Measurements from ENCODE around the gene NIPSNAP2.
"Not testable (repeated sequence)": the region's sequence is repeated elsewhere in the genome, so short reads cannot be mapped to it uniquely, and the experiment has no call there.

The NIPSNAP2 gene

DNA sequence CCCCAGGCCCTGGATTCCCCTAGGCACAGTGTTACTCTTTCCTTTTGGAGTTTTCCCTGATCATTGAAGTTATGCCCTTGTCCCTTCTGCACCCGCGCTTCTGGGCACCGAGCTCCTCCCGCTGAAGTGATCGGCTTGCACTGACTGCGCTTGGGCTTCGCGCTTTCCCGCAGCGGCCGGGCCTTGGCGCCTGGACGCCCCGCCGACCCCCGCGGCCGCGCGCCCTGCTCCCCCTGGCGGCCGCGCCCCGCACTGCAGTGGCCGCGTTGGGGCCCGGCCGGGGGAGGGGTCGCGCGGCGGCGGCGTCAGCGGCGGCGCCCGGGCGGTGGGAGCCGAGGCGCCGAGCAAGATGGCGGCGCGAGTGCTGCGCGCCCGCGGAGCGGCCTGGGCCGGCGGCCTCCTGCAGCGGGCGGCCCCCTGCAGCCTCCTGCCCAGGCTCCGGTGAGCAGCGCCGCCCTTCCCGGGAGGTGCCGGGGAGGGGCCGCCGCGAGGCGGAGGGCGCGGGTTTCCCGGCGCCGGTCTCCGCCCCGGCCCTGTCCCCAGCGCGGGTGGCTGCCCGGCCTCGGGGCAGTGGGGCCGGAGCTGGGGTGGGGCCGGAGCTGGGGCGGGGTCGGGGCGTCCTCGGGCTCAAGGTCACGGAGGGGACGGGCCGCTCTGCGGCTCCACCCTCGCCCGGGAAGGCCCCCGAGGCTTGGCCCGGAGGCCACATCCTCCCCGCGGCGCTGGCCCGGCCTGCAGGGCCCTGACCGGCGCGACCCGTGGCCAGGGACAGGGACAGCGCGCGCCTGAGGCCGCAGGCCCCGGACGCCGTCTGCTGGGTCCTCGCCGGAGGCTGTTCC lies at the start of gene NIPSNAP2:
Gene NIPSNAP2 (plus strand): TSS at position 325 of the 839 bp plus-strand sequence. CDS start 25 bp downstream, at position 350.
- no peak for FAIRE-seq

DNA sequence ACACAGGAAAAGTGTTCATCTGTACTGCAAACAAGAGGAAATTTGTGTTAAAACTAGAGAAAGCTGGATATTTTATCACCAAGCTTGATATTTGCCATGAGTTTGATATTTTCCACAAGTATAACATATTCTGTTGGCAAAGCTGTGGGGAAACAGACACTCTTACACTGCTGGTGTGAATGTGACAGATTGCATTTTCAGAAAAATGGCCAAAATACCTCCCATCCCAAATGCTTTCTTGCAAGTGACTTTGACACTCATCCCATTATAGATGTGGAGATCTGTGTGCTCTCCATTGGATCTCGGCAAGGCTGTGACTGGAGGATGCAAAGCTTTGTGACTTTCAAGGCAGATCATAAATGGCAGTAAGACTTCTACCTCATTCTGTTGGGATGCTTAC lies 46.6 kb upstream of the NIPSNAP2 start:
- FAIRE-seq = no peak

DNA sequence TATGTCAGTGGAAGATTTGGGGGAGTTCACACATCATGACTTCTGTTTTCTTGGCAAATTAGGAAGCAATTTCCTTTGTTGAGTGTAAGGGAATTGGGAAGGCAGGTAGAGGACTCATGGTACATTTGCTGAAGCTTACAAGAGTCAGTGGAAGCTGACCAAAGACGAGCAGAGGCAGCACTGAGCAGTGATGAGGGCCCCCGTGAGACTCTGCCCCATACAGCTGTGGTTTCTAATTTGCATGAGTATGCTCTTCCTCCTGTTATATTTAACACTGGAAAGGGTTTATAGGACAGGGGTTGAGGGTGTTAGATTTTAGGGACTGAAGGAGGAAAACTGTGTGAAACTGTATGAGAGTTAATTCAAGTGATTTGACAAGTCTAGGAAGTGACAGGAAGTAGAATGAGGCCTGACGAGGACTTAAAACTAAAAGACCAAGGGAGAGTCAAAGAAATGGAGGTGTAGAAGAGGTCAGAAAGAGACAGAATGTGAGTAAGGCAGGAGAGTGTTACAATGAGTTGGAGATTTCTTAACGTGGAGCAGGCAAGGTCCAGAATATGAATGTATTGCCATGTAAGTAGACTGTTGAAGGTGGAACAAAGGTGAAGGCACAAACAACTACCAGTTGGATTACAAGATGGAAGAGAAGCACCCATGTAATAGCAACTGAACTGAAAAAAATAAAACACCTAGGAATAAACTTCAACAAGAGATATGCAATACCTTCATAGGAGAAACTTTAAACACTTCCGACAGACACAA lies 36.2 kb upstream of the NIPSNAP2 start:
- FAIRE-seq = no peak

DNA sequence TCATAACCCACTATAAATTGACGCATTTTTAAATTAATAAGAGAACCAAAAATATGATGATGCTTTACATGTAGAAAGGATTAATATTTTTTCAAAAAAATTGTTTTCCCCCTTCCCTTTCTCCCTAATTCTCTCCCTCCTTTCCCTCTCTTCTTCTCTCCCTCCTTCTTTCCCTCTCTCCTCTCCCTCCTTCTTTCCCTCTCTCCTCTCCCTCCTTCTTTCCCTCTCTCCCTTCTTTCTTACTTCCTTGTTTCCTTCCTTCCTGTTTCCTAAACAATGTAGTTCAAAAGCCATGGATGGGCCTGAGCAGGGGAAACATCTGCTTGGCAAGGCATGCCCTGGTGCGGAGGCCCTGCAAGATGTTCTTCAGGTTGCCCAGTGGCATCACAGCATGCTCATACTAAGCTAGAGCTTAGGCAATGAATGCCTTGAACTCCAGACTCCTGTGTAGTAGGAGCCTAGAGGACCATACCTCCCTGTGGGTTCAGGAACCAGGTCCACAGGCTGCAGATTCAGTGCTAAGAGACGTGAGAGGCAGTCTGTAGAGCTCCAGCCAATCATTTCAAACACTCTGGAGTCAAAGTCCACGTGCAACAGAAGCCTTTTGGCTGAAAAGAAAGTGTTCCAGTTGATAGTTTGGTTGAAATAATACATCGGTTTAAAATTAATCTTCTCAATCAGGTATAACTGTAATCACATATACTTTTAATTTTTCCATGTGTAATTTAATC lies 32.8 kb upstream of the NIPSNAP2 start:
- FAIRE-seq = no peak

DNA sequence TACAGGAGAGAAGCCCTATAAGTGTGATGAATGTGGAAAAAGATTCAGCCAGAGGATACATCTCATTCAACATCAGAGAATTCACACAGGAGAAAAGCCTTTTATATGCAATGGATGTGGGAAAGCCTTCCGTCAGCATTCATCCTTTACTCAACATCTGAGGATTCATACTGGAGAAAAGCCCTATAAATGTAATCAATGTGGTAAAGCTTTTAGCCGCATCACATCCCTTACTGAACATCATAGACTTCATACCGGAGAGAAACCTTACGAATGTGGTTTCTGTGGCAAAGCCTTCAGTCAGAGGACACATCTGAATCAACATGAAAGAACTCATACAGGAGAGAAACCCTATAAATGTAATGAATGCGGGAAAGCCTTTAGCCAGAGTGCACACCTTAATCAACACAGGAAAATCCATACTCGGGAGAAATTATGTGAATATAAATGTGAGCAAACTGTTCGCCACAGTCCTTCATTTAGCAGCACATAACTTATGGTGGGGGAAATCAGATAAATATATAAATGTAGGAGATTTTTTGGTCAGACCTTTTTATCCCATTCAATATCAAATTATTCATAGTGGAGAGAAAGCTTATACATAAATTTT lies 24.8 kb upstream of the NIPSNAP2 start:
- FAIRE-seq = no peak

DNA sequence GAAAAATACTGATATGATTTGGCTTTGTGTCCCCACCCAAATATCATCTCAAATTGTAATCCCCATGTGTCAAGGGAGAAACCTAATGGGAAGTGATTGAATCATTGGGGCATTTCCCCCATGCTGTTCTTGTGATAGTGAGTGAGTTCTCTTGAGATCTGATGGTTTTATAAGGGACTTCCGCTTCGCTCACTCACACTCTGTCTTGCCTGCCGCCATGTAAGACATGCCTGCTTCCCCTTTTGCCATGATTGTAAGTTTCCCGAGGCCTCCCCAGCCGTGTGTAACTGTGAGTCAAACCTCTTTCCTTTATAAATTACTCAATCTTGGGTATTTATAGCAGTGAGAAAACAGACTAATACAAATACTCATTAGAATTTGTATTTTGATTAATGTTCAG lies 17.8 kb upstream of the NIPSNAP2 start:
- no peak for FAIRE-seq

DNA sequence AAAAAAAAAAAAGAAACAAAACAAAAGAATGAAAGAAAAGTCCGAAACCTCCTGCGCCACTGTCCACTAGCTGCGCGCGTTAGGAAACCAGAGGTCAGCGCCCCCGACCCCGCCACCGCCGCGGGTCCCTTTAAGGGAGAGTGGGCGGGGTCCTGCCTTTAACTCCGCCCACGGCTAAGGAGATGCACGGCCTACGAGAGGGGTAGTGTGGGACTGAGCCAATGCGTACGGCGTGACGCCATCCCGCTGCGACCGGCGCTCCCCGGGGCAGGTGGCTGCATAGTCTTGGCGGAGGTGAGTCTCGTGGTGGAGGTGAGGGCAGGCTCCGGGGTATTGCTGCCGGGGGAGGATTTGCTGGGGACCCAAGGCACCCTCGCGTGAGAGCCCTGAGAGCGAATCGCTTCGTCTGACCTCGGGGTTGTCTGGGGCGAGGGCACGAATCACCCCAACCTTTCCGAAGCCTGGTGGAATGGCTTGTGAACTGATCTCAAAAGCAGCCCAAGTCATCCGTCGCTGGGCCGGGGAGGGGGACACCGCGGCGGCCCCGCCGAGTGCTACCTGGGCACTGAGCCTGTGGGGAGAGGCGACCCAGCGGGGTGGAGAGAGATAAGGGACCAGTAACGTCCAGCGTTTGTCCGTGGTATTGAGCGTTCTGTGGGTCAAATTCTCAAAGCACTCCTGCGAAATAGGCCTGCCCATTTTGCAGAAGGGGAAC lies 12.6 kb upstream of the NIPSNAP2 start, which contains the start of gene MRPS17:
Gene MRPS17 (plus strand): TSS at position 241 of the 715 bp plus-strand sequence. CDS start 1,319 bp downstream, outside the sequence.
- FAIRE-seq = no peak

DNA sequence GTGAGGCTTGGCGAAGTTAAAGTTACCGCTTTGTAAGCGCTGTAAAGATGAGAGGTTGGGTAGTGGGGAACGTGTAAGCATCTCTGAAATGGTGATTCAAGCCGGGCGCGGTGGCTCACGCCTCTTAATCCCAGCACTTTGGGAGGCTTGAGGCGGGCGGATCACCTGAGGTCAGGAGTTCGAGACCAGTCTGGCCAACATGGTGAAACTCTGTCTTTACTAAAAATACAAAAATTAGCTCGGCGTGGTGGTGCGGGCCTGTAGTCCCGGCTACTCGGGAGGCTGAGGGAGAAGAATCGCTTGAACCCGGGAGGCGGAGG lies 12.1 kb upstream of the NIPSNAP2 start:
- FAIRE-seq = not testable (repeated sequence)

DNA sequence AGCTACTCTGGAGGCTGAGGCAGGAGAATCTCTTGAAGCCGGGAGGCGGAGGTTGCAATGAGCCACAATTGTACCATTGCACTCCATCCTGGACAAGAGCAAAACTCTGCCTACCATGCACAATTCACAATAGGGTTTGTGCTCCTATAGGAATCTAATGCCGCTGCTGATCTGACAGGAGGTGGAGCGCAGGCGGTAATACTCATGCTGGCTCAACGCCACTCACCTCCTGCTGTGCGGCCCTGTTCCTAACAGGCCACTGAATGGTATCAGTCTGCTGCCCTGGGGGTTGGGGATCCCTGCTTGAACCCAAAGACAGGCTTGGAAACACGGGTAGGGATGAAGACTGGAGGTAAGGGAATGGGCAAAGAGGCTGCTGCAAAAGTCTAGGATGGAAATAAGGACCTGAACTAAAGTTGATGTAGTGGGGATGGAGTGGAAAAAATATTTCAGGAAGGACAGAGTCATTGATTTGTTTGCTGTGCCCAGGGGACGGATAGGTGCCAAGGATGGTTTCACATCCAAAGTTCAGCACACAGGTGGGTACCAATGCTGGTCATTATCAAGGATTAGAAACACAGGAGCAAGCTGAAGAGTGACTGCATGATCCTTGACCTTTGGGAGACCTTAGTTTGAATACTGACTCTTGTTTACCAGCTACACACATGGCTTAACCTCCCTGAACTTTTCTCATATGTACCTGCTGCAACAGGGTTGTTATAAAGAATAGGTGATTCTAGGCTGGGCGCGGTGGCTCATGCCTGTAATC lies 10.5 kb upstream of the NIPSNAP2 start:
- no peak for FAIRE-seq

DNA sequence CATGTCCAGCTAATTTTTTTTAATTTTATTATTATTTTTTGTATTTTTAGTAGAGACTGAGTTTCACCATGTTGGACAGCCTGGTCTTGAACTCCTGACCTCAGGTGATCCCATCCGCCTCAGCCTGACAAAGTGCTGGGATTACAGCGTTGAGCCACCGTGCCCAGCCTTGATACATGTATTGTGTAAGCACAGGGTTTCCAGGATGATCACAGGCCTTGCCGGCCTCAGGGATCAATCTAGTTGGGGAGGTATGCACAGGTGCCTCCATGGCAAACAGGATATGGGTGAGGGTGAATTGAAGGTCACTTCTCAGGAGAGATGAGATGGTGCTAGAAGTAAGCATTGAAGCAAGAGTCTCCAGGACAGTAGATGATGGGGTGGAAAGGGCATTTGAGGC lies 7.2 kb upstream of the NIPSNAP2 start:
- no peak for FAIRE-seq

DNA sequence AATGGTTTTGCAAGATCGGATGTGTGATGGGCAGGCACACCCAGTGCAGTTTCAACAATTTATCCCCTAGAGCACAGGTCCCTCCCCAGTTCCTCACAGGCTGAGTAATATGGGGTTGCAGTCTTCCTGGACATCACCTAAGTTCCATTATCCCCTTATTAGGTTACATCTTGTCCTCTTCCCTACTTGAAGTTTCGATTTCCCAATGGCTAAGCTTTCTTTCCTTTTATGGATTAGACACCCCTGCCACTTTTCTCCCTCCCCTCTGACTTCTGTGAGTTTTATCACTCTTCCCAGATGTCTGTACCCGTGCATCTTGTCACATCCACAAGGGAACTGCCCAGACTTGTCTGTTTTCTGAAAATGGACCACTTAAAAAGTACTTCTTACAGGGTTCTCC lies 2.4 kb upstream of the NIPSNAP2 start:
- no peak for FAIRE-seq

DNA sequence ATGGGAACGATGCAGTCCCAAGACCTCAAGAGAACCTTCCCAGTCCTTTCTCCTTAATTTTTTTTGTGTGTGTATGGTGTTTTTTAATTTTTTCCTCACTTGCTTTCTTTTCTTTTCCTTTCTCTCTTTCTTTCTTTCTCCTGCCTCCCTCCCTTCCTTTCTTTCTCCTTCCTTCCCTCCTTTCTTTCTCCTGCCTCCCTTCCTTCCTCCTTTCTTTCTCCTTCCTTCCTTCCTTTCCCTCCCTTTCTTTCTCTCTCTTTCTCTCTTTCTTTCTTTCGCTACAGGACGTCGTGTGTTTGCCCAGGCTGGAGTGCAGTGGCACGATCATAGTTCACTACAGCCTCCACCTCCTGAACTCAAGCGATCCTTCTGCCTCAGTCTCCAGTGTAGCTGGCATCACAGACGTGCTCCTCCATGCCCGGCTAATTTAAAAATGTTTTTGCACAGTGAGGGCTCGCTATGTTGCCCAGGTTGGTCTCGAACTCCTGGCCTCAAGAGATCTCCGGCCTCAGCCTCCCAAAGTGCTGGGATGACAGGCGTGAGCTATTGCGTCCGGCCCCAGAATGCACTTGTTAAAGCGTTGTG lies 709 bp upstream of the NIPSNAP2 start:
- FAIRE-seq = no peak

DNA sequence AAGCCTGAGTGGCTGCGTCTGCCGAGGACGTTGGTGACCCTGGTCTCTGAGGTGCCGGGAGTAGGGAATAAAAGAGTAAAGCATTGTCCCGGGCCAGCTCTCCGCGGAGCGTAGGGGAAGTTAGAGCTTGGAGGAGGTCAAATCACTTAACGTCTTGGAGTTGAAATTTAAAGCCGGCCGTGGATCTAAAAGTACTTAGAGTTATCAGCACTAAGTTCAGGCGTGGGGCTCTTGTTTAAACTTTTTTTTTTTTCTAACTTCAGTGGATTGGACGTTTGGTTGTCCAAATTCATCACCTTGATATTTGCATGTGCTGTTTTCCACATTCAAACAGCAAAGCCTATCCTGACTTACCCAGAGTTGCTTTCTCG lies 700 bp downstream of the NIPSNAP2 start:
- FAIRE-seq = no peak

DNA sequence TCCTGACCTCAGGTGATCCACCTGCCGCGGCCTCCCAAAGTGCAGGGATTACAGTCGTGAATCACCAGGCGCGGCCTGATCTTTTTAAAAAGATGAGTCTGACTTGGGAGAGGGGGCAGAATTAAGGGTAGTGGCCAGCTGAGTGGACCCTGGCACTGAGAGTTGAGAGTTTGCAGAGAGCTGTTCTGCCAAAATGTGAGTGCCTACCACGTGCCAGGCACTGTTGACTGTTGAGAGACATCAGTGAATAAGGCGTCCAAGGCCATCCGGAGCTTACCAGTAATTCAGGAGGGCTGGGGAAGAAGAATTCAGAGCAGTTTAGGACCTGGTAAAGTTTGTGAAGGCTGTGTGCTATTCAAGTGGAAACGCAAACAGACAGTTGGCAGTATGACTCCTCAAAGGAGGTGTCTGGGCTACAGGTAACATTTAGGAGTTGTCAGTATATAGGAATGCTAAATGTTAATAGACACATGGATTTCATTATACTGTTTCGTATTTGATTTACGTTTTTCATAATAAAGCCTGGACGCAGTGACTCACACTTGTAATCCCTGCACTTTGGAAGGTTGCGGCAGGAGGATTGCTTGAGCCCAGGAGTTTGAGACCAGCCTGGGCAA lies 1.5 kb downstream of the NIPSNAP2 start:
- no peak for FAIRE-seq

DNA sequence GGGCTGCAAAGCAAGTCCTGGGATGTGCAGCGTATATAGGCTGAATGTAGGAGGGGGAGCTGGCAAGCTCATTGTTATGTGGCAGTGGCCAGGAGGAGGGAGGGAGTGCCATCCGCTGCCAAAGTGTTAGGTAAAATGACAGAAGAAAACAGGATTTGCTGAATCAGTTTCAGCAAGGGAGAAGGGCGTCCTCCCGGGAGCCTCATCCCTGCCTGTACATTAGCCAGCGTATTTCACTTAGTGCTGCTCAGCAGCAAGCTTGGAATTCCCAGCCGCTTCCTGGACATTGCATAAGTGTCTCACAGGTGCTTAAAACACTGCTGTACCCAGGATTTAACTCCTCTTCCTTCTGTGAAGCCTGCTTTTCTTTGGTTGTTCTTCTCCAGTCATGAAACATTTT lies 2.5 kb downstream of the NIPSNAP2 start:
- no peak for FAIRE-seq

DNA sequence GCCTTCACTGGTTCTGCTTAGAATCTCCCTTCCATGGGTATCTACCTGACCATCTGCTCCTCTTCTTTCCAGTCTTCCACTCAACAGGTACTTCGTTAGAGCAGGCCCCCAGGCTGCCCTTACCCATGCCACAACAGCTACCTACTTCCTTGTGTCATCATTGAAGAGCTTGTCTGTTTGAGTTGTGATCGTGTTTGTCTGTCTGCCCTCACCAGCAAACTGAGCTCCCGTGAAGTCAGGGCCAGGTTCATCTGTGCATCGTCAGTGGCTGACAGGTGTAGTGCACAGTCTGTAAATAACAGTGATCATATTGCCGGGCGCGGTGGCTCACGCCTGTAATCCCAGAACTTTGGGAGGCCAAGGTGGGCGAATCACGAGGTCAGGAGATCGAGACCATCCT lies 5.0 kb downstream of the NIPSNAP2 start:
- no peak for FAIRE-seq

DNA sequence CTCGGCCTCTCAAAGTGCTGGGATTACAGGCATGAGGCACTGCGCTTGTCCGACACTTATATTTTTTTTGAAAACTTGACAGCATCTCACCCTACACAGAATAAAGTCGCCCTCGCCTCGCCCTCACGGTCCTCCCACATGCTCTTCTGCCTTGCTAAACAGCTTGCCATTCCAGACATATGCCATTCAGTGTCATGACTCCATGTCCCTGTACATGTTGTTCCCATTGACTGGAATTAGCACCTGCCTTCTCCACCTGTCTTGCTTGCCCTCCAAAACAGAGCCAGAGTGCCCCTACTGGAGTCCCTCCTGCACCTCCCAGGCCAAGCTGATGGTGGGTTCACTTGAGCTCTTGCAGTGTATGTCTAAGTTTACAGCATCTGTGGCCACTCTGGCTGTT lies 6.2 kb downstream of the NIPSNAP2 start:
- FAIRE-seq = no peak

DNA sequence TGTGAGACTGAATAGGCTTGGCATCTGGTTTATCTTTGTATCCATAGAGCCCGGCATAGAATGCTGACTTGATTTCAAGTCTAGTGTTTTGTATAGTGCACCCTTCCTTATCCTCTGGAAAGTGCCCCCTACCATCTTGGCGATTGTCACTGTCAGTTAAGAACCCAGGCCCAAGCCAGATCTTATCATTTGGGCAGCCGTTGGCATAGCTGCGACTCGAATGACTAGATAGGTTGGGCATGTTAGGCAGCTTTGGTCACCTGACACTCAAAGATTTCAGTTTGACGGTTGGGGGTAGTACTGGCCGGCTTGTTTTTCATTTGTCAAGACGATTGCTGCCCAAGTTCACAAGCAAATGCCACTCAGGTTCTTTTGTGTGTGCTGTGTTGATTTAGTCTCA lies 6.6 kb downstream of the NIPSNAP2 start:
- no peak for FAIRE-seq

DNA sequence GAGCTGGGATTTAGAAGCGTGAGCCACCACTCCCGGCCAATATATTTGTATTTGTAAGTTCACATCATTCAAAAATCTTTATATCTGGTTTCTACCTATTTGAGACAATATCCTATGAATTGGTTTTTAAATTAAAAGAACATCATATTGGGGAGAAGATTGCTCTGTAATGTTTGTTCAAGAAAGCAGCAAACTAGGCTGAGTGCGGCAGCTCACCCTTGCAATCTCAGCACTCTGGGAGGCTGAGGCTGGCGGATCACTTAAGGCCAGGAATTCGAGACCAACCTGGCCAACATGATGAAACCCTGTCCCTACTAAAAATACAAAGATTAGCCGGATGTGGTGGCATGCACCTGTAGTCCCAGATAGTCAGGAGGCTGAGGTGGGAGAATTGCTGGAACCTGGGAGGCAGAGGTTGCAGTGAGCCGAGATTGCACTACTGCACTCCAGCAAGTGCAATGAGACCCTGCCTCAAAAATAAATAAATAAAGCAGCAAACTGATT lies 9.4 kb downstream of the NIPSNAP2 start:
- no peak for FAIRE-seq

DNA sequence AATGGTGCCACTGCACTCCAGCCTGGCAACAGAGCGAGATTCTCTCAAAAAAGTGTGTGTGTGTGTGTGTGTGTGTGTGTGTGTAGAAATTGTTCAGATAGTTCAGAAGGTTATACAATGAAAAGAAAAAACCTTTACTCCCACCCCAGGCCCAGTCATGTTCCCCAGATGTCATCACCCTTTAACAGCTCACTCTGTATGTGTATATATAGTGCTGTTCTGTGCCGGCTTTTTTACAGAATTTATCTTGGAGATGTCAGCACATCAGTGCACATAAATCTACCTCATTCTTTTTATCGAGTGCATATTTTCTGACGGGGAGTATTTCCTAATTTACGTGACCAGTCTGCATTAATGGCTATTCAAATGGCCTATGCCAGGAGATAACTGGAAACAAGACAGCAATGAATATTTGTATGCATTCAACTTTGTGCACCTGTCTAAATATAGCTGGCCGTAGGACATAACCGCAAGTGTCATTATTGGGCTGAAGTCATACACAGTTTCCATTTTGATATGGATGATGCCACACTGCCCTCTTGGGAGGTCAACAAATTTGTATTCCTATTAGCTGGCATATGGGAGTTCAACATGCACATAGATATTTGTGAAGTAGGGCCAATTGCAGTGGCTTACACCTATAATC lies 11.7 kb downstream of the NIPSNAP2 start:
- FAIRE-seq = no peak

Measured in endometrium (tissue), 2 donors.